HG02970 (cell line): ENCODE results near the gene NOX5.

Experiments
- ATAC-seq: cut with Tn5 transposase; IDR thresholded peaks from one replicate; pipeline ENCODE4 v1.9.1; 2021; ENCODE audit warnings: mild to moderate bottlenecking, moderate library complexity, moderate number of reproducible peaks; ENCODE audit not compliant: unreplicated experiment, low FRiP score

Gene NOX5

DNA sequence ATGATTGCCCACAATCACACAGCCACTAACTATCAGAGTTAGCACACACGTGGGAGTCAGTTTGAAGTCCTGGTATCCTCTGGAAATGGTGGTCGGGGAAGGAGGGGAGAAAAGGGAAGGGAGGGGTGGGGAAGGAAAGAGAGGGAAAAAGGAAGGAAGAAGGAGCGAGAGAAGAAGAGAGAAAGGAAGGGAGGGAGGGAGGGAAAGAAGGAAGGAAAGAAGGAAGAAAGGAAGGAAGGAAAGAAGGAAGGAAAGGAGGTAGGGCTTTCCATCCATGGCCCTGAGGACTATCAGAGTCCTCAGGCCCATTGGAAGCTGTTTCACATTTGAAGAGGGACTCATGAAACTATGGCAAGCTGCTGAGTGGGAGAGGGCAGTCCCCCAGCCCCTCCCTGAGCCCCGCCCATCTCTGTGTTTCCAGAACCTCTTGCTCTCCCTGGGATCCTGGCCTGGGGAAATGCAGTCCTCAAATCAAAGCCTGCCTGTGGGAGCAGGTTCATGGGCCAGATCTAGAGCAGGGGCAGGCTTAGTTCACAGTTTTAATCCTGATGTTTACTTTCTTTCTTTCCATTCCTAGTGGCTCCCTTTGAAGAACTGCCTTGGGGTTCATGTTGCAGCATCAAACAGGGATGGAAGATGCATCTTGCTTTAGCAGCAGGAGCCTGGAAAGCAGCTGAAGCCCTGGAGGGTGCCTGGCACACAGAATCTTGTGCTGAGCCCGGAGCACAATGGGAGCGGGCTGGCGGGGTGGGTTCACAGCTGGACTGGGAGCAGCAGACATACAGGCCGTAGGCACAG lies 79.8 kb downstream of the NOX5 start:
- ATAC-seq: no peak

DNA sequence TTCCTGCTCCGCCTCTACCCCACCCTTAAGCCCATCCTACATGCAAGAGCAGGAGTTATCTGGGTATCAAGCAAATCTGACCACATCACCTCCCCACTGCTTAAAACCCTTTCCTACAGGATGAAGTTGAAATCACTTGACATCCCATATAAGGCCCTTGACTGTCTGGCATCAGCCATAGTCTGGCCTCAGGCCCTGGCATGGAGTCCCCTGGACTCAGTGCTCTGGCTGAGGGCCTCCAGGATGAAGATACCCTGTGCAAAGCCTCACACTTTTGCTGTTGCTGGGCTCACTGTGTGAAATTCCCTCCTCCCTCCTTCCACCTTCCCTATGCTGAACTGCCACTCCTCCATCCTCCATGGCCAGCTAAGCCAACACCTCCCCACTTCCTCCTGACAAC lies 80.8 kb downstream of the NOX5 start:
- ATAC-seq: no peak

DNA sequence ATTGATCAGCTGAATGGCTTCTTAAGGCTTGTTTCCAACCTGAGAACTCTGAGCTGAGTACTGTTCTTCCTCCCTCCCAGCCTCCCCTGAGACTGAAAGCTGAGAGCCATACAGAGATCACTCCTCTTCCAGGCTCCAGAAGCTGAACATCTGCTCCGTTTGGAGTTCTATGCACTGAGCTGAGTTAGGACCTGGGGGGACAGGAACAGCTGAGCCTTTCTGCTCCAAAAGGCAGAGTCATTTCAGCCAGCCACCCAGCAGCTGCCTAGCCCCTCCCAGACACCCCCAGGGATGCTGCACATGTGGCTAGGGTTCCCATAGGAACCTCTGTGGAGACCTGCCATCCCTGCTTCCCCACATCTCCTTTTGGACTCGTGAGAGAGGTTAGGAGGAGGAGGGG lies 81.7 kb downstream of the NOX5 start:
- ATAC-seq: no peak

DNA sequence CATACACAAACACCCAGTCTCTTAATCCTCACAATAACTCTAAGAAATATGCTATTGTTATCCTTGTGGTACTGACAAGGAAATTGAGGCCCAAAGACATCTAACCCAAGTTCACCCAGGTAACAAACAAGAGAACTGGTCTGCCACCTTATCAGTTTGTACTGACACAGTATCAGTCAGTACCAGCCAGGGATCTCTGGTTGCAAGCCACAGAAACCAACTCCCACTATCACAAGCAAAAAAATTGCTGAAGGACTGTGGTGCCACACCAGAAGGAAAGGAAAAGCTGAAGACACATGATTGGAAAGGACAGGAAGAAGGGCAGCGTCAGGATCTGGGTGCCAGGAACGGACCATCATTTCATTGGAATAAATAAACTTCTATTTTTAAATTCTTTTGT lies 82.1 kb downstream of the NOX5 start:
- ATAC-seq: no peak

DNA sequence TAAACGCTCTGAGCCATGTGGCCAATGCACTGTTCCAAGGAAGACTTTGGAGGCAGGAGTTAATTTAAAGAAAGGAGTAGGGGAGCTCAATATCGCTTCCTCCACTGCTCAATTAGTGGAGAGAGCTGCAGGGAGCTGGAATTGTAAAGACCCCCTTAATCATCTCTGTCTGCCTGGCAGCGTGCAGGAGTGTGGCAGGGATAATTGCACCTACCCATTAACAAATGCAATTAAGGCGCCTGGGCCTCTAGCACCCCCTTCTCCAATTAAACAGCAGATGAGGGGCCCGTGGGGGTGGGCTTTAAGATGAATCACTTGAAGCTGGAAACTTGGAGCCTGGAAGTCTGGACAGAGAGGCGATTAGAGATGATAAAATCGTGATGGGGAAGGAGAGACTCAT lies 84.3 kb downstream of the NOX5 start:
- ATAC-seq: no peak

DNA sequence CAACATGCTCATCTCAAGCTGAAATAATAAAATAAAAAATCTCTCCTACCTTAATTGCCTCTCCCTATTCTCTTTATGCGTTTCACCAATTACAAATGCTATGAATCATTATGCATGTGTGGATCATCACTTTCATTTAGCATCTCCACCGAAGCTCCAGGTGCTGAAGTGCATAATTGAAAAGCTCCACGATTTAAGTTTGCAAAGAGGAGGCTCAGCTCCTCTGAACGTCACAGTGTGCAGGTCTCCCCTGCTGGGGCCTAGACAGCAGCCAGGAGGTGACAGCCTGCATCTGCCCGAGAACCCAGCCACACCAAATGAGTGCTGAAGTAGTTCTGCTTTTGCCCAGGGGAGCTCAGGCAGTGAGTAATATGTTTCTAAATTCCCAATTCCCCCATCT lies 85.4 kb downstream of the NOX5 start:
- ATAC-seq: no peak

DNA sequence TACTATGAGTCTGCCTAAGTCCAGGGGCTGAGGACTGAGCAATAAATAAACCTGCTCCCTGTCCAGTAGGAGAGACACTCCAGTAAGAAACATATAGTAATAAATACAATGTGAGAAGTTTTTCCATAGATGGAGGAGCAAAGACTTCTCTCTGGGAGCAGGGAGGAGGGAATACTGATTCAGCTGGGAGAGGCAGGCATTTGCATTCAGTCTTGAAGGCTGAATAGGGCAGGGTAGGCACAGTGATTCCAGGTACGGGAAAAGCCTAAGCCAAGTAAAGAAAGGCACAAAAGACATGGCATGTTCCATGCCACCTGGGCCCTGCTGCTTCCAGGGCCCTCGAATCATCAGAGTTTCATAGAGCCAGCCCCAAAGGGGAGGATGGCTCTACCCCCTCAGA lies 86.3 kb downstream of the NOX5 start:
- no peak for ATAC-seq

DNA sequence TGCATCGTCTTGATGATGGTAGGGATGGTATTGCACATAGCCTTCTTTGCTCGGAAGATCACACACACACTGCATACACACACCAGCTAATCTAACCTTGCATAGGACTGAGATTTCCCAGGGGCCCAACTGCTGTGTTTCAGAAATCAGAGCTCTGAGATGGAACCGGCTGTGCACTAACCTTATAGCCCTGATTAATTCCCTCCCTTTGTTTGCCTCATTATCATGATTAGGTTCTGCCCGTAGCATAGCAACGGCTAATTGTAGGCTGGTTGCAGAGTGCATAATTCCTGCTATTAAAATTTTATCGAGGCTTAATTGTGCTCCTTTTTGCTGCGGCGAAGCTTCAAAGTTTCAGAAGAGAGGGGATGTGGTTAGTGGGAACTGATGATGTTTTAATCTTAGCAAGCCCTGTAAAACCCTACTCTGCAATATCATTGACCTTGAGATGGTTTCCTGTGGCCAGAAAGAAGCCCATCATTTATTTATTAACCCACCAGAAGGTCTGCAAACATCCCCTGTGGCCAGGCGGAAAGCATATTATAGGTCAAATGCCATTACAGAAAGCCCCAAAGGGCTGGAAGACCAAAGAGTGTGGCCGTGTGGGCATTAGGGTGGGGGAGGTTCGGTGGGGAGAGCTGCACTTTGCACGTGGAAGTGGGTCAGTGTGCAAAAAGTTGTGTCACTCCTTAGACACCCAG lies 89.7 kb downstream of the NOX5 start:
- no peak for ATAC-seq

DNA sequence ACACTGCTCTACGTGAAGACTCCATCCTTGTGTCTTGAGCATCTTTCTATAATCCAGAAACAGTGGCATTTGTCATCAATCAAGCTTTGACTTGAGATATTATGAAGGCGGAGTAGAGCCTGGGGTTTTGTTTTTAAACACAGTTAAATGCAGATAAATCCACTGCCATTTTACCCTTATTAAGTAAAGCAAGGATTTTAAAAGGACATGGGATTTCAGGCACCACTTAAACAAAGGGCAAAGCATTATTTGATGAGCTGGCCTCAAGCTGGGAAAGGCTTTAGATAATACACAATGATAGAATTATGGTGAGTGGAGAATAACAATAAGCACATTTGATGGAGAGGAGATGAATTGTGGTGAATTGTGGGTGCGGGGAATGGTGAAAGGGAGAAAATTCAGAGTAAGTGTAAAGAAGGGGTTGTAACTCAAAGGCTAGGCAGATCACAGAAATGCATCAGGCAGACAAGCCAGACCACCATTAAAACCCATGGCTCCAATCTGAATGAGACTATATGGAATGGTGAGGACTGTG lies 91.0 kb downstream of the NOX5 start:
- ATAC-seq: no peak

DNA sequence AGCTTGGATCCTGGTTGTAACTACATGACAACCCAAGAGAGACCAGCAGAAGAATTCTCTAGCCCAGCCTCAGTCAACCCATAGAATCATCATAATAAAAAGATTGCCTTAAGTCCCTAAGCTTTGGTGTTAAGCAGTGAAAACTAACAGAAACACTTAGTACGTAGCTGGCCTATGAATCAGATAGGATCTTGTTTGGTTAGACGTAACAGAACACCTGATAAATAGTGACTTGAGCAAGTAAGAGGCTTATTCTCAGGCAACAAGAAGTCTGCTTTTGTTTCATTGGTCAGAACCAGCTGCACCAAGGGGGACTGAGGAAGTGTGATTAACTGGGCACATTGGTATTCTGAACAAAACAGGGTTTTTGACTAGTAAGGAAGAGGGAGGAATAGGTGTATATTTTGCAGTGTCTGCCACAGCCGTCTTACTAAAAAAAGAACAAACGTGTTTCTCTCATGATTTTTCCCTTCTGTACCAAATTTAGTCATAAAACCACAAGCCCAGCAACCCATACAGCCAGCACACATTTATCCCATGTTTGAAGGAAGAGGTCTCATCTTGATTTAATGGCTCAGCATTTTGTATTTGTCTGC lies 92.6 kb downstream of the NOX5 start:
- ATAC-seq: no peak
